H9 (cell line): ENCODE data around the gene PRPF6. TPM values are rescaled to one million over a fixed set of nuclear protein-coding genes. Genes with fewer than 3 reads are reported as not detected.

Experiments
- DNase-seq: peaks from one replicate; pipeline ENCODE4 v3.0.0-alpha.2; 2017
- H2AFZ ChIP-seq: one replicate; pipeline ENCODE4 v1.6.1; 2013; ENCODE audit warnings: mild to moderate bottlenecking, low read length, control low read depth, moderate library complexity
- H2AK5ac ChIP-seq: 2 replicates; pipeline ENCODE4 v1.6.1; 2013; ENCODE audit warnings: low read length, control low read depth, mixed read lengths; ENCODE audit not compliant: insufficient read length
- H2BK120ac ChIP-seq: one replicate; pipeline ENCODE4 v1.6.1; 2013; ENCODE audit warnings: low read depth, mild to moderate bottlenecking, low read length, control low read depth, inconsistent platforms; ENCODE audit not compliant: poor library complexity, severe bottlenecking
- H2BK12ac ChIP-seq: 2 replicates; pipeline ENCODE4 v1.6.1; 2013; ENCODE audit warnings: low read length, control low read depth, mixed read lengths, low read depth; ENCODE audit not compliant: insufficient read length
- H2BK15ac ChIP-seq: 2 replicates; pipeline ENCODE4 v1.6.1; 2013; ENCODE audit warnings: low read depth, low read length, control low read depth
- H2BK20ac ChIP-seq: one replicate; pipeline ENCODE4 v1.6.1; 2013; ENCODE audit warnings: low read depth, mild to moderate bottlenecking, low read length, control low read depth, inconsistent platforms; ENCODE audit not compliant: poor library complexity, severe bottlenecking
- H2BK5ac ChIP-seq: 2 replicates; pipeline ENCODE4 v1.6.1; 2013; ENCODE audit warnings: low read length, control low read depth, mixed read lengths; ENCODE audit not compliant: insufficient read length
- H3K14ac ChIP-seq: 2 replicates; pipeline ENCODE4 v1.6.1; 2013; ENCODE audit warnings: low read length, control low read depth; ENCODE audit not compliant: insufficient read depth
- H3K18ac ChIP-seq: 2 replicates; pipeline ENCODE4 v1.6.1; 2013; ENCODE audit warnings: low read depth, mild to moderate bottlenecking, mixed read lengths, low read length, control low read depth; ENCODE audit not compliant: insufficient read length
- H3K23ac ChIP-seq: 2 replicates; pipeline ENCODE4 v1.6.1; 2013; ENCODE audit warnings: low read length, control low read depth, mixed read lengths, low read depth; ENCODE audit not compliant: insufficient read length
- H3K23me2 ChIP-seq: 2 replicates; pipeline ENCODE4 v1.6.1; 2013; ENCODE audit warnings: low read depth, mild to moderate bottlenecking, mixed read lengths, low read length, control low read depth; ENCODE audit not compliant: insufficient read length, poor library complexity, severe bottlenecking
- H3K27ac ChIP-seq: 2 replicates; pipeline ENCODE4 v1.5.1; 2013; ENCODE audit warnings: low read length, control low read depth, mixed read lengths, low read depth; ENCODE audit not compliant: insufficient read length
- H3K27me3 ChIP-seq: 2 replicates; pipeline ENCODE4 v1.6.1; 2013; ENCODE audit warnings: low read length, control low read depth, inconsistent platforms; ENCODE audit not compliant: insufficient read depth
- H3K4ac ChIP-seq: 2 replicates; pipeline ENCODE4 v1.6.1; 2013; ENCODE audit warnings: low read depth, mild to moderate bottlenecking, control low read depth, inconsistent platforms, low read length, moderate library complexity
- H3K4me1 ChIP-seq: 2 replicates; pipeline ENCODE4 v1.6.1; 2013; ENCODE audit warnings: low read length, control low read depth, inconsistent platforms; ENCODE audit not compliant: insufficient read depth
- H3K4me2 ChIP-seq: 2 replicates; pipeline ENCODE4 v1.6.1; 2013; ENCODE audit warnings: low read length, control low read depth, mixed read lengths; ENCODE audit not compliant: insufficient read length, insufficient read depth
- H3K56ac ChIP-seq: 2 replicates; pipeline ENCODE4 v1.6.1; 2013; ENCODE audit warnings: low read depth, mild to moderate bottlenecking, mixed read lengths, low read length, control low read depth; ENCODE audit not compliant: insufficient read length
- H3K79me1 ChIP-seq: 2 replicates; pipeline ENCODE4 v1.6.1; 2013; ENCODE audit warnings: low read depth, mild to moderate bottlenecking, moderate library complexity, low read length, control low read depth, inconsistent platforms; ENCODE audit not compliant: insufficient read depth, poor library complexity, severe bottlenecking
- H3K79me2 ChIP-seq: 2 replicates; pipeline ENCODE4 v1.6.1; 2013; ENCODE audit warnings: low read length, control low read depth, inconsistent platforms; ENCODE audit not compliant: insufficient read depth
- H3K9ac ChIP-seq: 2 replicates; pipeline ENCODE4 v1.6.1; 2013; ENCODE audit warnings: low read length, control low read depth, mixed read lengths; ENCODE audit not compliant: insufficient read length; ENCODE audit errors: extremely low read depth
- H3K9me3 ChIP-seq: one replicate; pipeline ENCODE4 v1.6.1; 2013; ENCODE audit warnings: low read depth, low read length, inconsistent platforms; ENCODE audit not compliant: control insufficient read depth
- H3T11ph ChIP-seq: one replicate; pipeline ENCODE4 v1.6.1; 2013; ENCODE audit warnings: mild to moderate bottlenecking, low read length, control low read depth, inconsistent platforms
- H4K20me1 ChIP-seq: one replicate; pipeline ENCODE4 v1.6.1; 2013; ENCODE audit not compliant: control insufficient read depth, insufficient read length, insufficient read depth
- H4K5ac ChIP-seq: 2 replicates; pipeline ENCODE4 v1.6.1; 2013; ENCODE audit warnings: low read depth, mild to moderate bottlenecking, mixed read lengths, low read length, control low read depth; ENCODE audit not compliant: insufficient read length
- H4K8ac ChIP-seq: replicated peaks from 2 replicates; pipeline ENCODE4 v1.6.1; 2013; ENCODE audit warnings: low read length, control low read depth, mixed read lengths, low read depth; ENCODE audit not compliant: insufficient read length
- H4K91ac ChIP-seq: 2 replicates; pipeline ENCODE4 v1.6.1; 2013; ENCODE audit warnings: low read depth, mild to moderate bottlenecking, moderate library complexity, mixed read lengths, low read length, control low read depth; ENCODE audit not compliant: insufficient read length
- H3K27ac Mint-ChIP-seq, 3 experiments: 2 replicates in 2 of 3; 3 replicates in 1 of 3; pipeline ENCODE4 v1.8.0; 2020 to 2021; ENCODE audit warnings: mixed read lengths in 3 of 3, mild to moderate bottlenecking in 1 of 3, moderate library complexity in 1 of 3
- H3K27me3 Mint-ChIP-seq: 2 replicates; pipeline ENCODE4 v1.8.0; 2021; ENCODE audit warnings: low read depth, mild to moderate bottlenecking, moderate library complexity, mixed read lengths
- H3K36me3 Mint-ChIP-seq, 3 experiments: 2 replicates in 2 of 3; 3 replicates in 1 of 3; pipeline ENCODE4 v1.8.0; 2020 to 2021; ENCODE audit warnings: low read depth in 3 of 3, mixed read lengths in 3 of 3; ENCODE audit not compliant: insufficient read depth in 1 of 3
- H3K4me1 Mint-ChIP-seq, 2 experiments: 2 replicates each; pipeline ENCODE4 v1.8.0; 2020; ENCODE audit warnings: mixed read lengths in 2 of 2
- H3K4me3 Mint-ChIP-seq, 2 experiments: 2 replicates in 1 of 2; 3 replicates in 1 of 2; pipeline ENCODE4 v1.8.0; 2020 to 2021; ENCODE audit warnings: mild to moderate bottlenecking in 2 of 2, mixed read lengths in 2 of 2, moderate library complexity in 1 of 2
- H3K9me3 Mint-ChIP-seq, 2 experiments: 2 replicates in 1 of 2; 3 replicates in 1 of 2; pipeline ENCODE4 v1.8.0; 2020; ENCODE audit warnings: mild to moderate bottlenecking in 2 of 2, mixed read lengths in 2 of 2, moderate library complexity in 1 of 2
- WGBS: extraction: QIAGEN DNeasy Blood & Tissue Kit; methylation state at CpG from one replicate; pipeline ENCODE4 v1.1.7; 2013; ENCODE audit warnings: missing lambda C conversion rate, low lambda C conversion rate, mixed read lengths; ENCODE audit not compliant: insufficient read length; ENCODE audit errors: extremely low coverage; 5-methylcytosine and 5-hydroxymethylcytosine counted together
- total RNA-seq: library from RNA; stranded (reverse); gene quantifications from 2 replicates; pipeline ENCODE4 v1.2.1, GENCODE V29; 2021
- TF ChIP-seq, protein P1 (sequence below): fragments of 200-600 bp; sonication (generic); conservative IDR thresholded peaks from 3 replicates; pipeline ENCODE4 v1.8.0; 2021; ENCODE audit warnings: antibody characterized with exemption, mild to moderate bottlenecking

The PRPF6 gene
- total RNA-seq, 1 experiment from 2014 or later = 87.9 TPM

DNA sequence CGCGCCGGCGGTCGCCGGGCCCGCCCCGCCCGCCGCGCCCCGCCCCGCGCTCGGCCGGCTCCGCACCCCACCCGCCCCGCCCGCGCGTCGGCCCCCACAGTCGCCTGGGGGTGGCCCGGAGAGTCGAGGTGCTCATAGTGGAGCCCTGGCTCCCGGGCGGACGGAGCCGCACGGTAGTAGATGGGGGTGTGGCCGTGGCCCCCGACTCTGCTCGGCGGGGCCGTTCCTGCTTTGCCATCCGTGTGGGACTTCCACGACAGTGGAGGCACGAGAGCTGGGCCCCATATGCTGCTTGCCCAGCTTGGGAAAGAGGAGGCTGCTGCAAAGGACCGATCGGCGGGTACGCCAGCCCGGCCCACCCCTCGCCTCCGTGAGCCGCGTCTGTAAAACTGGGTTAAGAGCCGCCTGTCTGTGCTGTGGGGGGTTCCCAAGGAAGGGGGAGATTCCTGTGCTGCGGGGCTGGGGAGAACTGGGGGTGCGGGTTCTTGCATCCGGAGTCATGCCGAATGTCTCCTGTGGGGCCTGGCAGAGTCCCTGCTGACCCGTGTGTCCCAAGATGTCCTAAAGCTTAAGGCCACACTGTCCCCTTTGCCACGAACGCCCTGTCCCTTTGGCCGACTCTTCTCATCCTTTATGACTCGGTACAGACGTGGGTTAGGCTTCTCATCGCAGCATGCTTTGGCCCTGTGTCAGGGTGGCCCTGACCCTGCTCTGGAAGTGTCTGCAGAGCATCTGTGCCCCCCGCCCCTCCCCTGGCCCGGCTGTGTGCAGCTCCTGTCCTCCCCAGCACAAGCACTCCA is 99.3 kb downstream of the PRPF6 start, which contains the start of gene OPRL1:
Gene OPRL1, plus strand, starts transcription at position 70 of the 800 bp plus-strand sequence. CDS start 12,639 bp downstream, outside the sequence.
- Histone ChIP-seq H4K5ac (no peak within 1 kb of the TSS), H2BK12ac (no peak within 1 kb of the TSS), H3K23me2 (peaks cover 20% of the 10 kb centered on the region), H4K8ac (no peak within 1 kb of the TSS), H3K14ac (no peak within 1 kb of the TSS), H3K9ac (no peak within 1 kb of the TSS), H3K4me1 (no peaks in the 10 kb centered on the region; the same call in 1 of the 2 replicates), H3K27ac (no peak within 1 kb of the TSS), H3T11ph (no peak within 1 kb of the TSS), H4K20me1 (no peaks in the 10 kb centered on the region), H3K79me2 (no peaks in the 10 kb centered on the region), H2AK5ac (no peak within 1 kb of the TSS), H2BK5ac (no peak within 1 kb of the TSS), H2BK20ac (no peak within 1 kb of the TSS), H3K23ac (no peak within 1 kb of the TSS), H3K18ac (no peak within 1 kb of the TSS), H3K27me3 (peaks cover 5% of the 10 kb centered on the region; the same call in 1 of the 2 replicates), H2AFZ (no peak within 1 kb of the TSS), H3K4ac (no peak within 1 kb of the TSS), H3K79me1 (no peaks in the 10 kb centered on the region), H3K56ac (no peak within 1 kb of the TSS), H3K9me3 (no peaks in the 10 kb centered on the region), H4K91ac (no peak within 1 kb of the TSS), H2BK120ac (no peak within 1 kb of the TSS), H3K4me2 (peak within 1 kb of the TSS; percentile 62), H2BK15ac (no peak within 1 kb of the TSS)
- no peaks in the 10 kb centered on the region; a peak in 1 of 7 replicates for H3K36me3 Mint-ChIP-seq
- no peak for DNase-seq
- WGBS = no CpG with 5 or more reads among the region's 62 CpGs
- peak within 1 kb of the TSS; percentile 67 to 85 for H3K4me3 Mint-ChIP-seq
- peaks cover 32 to 43% of the 10 kb centered on the region in 2 experiments for H3K4me1 Mint-ChIP-seq
- peaks cover 43% of the 10 kb centered on the region for H3K27me3 Mint-ChIP-seq
- TF ChIP-seq, protein P1, sequence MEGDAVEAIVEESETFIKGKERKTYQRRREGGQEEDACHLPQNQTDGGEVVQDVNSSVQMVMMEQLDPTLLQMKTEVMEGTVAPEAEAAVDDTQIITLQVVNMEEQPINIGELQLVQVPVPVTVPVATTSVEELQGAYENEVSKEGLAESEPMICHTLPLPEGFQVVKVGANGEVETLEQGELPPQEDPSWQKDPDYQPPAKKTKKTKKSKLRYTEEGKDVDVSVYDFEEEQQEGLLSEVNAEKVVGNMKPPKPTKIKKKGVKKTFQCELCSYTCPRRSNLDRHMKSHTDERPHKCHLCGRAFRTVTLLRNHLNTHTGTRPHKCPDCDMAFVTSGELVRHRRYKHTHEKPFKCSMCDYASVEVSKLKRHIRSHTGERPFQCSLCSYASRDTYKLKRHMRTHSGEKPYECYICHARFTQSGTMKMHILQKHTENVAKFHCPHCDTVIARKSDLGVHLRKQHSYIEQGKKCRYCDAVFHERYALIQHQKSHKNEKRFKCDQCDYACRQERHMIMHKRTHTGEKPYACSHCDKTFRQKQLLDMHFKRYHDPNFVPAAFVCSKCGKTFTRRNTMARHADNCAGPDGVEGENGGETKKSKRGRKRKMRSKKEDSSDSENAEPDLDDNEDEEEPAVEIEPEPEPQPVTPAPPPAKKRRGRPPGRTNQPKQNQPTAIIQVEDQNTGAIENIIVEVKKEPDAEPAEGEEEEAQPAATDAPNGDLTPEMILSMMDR = no peak
- peaks cover 0 to 2% of the 10 kb centered on the region in 2 experiments; a peak in 1 of 5 replicates for H3K9me3 Mint-ChIP-seq
- no peak within 1 kb of the TSS; a peak in 1 of 7 replicates for H3K27ac Mint-ChIP-seq
